Measurements from ENCODE around the gene IRF1. TPM values are rescaled to one million over a fixed set of nuclear protein-coding genes. Genes with fewer than 3 reads are reported as not detected.

The IRF1 gene
- total RNA-seq, 1 experiment from 2014 or later: 48.9 TPM

DNA sequence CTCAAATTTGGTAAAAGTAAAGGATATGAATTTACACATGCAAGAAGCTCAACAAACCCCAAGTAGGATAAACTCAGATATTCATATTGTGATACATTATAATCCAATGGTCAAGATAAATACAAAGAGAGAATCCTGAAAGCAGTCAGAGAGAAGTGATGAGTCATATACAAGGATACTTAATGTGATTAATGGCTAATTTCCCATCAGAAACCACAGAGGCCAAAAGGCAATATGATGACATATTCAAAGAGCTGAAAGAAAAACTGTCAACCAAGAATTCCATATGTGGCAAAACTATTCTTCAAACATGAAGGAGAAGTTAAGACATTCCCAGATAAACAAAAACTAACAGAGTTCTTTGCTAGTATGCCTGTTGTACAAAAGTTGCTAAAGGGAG lies 19.5 kb upstream of the IRF1 start:
- H3K36me3 ChIP-seq (ENCODE audit: control insufficient read depth, insufficient read depth, low read length): no peaks in the 10 kb centered on the region
- H3K27ac ChIP-seq (ENCODE audit: low read length): no peak overlapping the region
- ChIA-PET CTCF (interaction anchor here (1.1 kb wide), 1 partner anchor 272 kb away, joined by 4 read pairs; no protein-coding TSS in a partner anchor), POLR2A (no interaction called here)
- no peak for TF ChIP-seq TCF7L2 (IDR thresholded peaks at IDR 0.05; ENCODE audit: low read depth, low read length)
- intact Hi-C loops (cut with micrococcal nuclease; ENCODE audit: unreplicated experiment): no loop called here
- no peaks in the 10 kb centered on the region for H3K9me3 ChIP-seq (ENCODE audit: control insufficient read depth, insufficient read depth, low read depth, low read length)
- H3K4me1 ChIP-seq (ENCODE audit: control insufficient read depth, insufficient read depth, low read length): peaks cover 2% of the 10 kb centered on the region; the same call in 1 of the 2 replicates
- in situ Hi-C loops (cut with HindIII; ENCODE audit: low pct_unique_long_range_greater_than_20kb, low sequenced_read_pairs): no loop called here
- no TSS peak for BruUV-seq (replicated peaks)
- no peak for DNase-seq (ENCODE audit: low read depth, low spot score)
- H3K4me3 ChIP-seq (ENCODE audit: low read depth in 2 of 2, low read length in 2 of 2): no peak overlapping the region
- no peaks in the 10 kb centered on the region for H3K27me3 ChIP-seq (ENCODE audit: control insufficient read depth, insufficient read depth, low read length)
- no peak for ATAC-seq

DNA sequence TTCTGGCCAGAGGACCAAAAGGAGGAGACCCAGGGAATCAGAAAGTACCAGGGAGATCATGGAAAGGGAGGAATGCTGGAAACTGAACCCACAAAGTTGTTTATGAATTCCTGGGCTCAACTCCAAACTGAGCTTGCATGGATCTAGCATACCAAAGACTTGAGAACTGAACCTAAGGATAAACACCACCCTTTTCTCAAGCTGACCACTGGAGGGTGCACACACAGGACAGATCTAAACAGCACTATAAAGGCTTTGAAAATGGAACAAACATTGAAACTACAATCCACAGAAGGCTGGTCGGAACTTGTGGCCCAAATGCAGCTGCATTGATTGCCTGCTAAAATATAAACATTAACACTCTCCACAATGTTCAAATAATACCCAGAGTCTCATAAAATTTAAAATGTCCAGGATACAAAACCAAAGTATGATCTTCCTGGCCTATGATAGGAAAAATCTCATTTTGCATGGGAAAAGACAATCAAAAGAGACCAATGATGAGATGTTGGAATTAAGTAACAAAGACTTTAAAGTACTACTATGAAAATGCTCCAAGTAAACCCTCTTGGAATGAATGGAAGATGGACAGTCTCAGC lies 15.6 kb upstream of the IRF1 start:
- POLR2A ChIA-PET: no interaction called here
- TF ChIP-seq, protein P1, sequence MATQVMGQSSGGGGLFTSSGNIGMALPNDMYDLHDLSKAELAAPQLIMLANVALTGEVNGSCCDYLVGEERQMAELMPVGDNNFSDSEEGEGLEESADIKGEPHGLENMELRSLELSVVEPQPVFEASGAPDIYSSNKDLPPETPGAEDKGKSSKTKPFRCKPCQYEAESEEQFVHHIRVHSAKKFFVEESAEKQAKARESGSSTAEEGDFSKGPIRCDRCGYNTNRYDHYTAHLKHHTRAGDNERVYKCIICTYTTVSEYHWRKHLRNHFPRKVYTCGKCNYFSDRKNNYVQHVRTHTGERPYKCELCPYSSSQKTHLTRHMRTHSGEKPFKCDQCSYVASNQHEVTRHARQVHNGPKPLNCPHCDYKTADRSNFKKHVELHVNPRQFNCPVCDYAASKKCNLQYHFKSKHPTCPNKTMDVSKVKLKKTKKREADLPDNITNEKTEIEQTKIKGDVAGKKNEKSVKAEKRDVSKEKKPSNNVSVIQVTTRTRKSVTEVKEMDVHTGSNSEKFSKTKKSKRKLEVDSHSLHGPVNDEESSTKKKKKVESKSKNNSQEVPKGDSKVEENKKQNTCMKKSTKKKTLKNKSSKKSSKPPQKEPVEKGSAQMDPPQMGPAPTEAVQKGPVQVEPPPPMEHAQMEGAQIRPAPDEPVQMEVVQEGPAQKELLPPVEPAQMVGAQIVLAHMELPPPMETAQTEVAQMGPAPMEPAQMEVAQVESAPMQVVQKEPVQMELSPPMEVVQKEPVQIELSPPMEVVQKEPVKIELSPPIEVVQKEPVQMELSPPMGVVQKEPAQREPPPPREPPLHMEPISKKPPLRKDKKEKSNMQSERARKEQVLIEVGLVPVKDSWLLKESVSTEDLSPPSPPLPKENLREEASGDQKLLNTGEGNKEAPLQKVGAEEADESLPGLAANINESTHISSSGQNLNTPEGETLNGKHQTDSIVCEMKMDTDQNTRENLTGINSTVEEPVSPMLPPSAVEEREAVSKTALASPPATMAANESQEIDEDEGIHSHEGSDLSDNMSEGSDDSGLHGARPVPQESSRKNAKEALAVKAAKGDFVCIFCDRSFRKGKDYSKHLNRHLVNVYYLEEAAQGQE (IDR thresholded peaks at IDR 0.05; ENCODE audit: insufficient read depth in 1 of 2, low read depth in 2 of 2, low read length in 1 of 2): no peak
- no peak for TF ChIP-seq POLR2AphosphoS5 (IDR thresholded peaks at IDR 0.05; ENCODE audit: low read depth, low read length)
- TF ChIP-seq, protein P2, sequence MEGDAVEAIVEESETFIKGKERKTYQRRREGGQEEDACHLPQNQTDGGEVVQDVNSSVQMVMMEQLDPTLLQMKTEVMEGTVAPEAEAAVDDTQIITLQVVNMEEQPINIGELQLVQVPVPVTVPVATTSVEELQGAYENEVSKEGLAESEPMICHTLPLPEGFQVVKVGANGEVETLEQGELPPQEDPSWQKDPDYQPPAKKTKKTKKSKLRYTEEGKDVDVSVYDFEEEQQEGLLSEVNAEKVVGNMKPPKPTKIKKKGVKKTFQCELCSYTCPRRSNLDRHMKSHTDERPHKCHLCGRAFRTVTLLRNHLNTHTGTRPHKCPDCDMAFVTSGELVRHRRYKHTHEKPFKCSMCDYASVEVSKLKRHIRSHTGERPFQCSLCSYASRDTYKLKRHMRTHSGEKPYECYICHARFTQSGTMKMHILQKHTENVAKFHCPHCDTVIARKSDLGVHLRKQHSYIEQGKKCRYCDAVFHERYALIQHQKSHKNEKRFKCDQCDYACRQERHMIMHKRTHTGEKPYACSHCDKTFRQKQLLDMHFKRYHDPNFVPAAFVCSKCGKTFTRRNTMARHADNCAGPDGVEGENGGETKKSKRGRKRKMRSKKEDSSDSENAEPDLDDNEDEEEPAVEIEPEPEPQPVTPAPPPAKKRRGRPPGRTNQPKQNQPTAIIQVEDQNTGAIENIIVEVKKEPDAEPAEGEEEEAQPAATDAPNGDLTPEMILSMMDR (IDR thresholded peaks at IDR 0.05): peak; percentile 83
- intact Hi-C loops (cut with micrococcal nuclease; ENCODE audit: unreplicated experiment) (no loop called here), in situ Hi-C loops (cut with HindIII; ENCODE audit: low pct_unique_long_range_greater_than_20kb, low sequenced_read_pairs) (no loop called here)
- ATAC-seq: peak; percentile 90
- no TSS peak for BruUV-seq (replicated peaks)
- CTCF ChIA-PET: interaction anchor here (0.6 to 1.0 kb wide), 6 partner anchors 16 to 1439 kb away, joined by 3 to 8 read pairs (median 4); no protein-coding TSS in a partner anchor
- Histone ChIP-seq H3K4me1 (ENCODE audit: control insufficient read depth, insufficient read depth, low read length) (peaks cover 2% of the 10 kb centered on the region; the same call in 1 of the 2 replicates), H3K27me3 (ENCODE audit: control insufficient read depth, insufficient read depth, low read length) (no peaks in the 10 kb centered on the region), H3K27ac (ENCODE audit: low read length) (no peak overlapping the region), H3K4me3 (ENCODE audit: low read depth in 2 of 2, low read length in 2 of 2) (no peak overlapping the region), H3K9me3 (ENCODE audit: control insufficient read depth, insufficient read depth, low read depth, low read length) (no peaks in the 10 kb centered on the region), H3K36me3 (ENCODE audit: control insufficient read depth, insufficient read depth, low read length) (no peaks in the 10 kb centered on the region)
- no peak for DNase-seq (ENCODE audit: low read depth, low spot score)

DNA sequence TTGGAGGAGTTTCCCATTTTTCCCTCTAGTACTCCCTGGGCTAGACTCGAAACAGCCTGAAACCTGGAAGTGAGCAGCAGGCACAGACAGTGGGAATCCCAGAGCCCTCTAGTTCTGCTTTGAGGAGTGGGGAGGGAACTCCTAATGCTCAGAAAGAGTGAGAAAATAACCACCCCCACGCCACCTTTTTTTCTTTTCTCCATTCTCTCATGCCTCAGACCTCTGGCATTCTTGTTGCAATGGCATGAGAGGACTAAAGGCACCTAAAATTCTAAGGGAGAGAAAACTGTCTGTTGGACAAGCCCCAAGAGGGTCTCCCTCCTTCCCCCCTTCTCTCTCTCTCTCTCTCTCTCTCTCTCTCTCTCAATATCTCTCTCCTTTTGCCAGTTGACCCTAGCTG lies 15.1 kb upstream of the IRF1 start:
- no peak for ATAC-seq

More for the DNA sequence above, 15.1 kb upstream of the IRF1 start:
- TF ChIP-seq SIN3A (IDR thresholded peaks at IDR 0.05; ENCODE audit: borderline replicate concordance, insufficient read depth, low read depth, low read length) (no peak), TCF7L2 (IDR thresholded peaks at IDR 0.05; ENCODE audit: low read depth, low read length) (no peak), POLR2AphosphoS5 (IDR thresholded peaks at IDR 0.05; ENCODE audit: low read depth, low read length) (no peak)
- TF ChIP-seq, protein P2 (IDR thresholded peaks at IDR 0.05): no peak
- TF ChIP-seq, protein P1 (IDR thresholded peaks at IDR 0.05; ENCODE audit: insufficient read depth in 1 of 2, low read depth in 2 of 2, low read length in 1 of 2): no peak
- H3K27me3 ChIP-seq (ENCODE audit: control insufficient read depth, insufficient read depth, low read length): no peaks in the 10 kb centered on the region
- no peak overlapping the region for H3K27ac ChIP-seq (ENCODE audit: low read length)
- intact Hi-C loops (cut with micrococcal nuclease; ENCODE audit: unreplicated experiment): no loop called here
- H3K4me3 ChIP-seq (ENCODE audit: low read depth in 2 of 2, low read length in 2 of 2): no peak overlapping the region
- no peaks in the 10 kb centered on the region for H3K36me3 ChIP-seq (ENCODE audit: control insufficient read depth, insufficient read depth, low read length)
- H3K4me1 ChIP-seq (ENCODE audit: control insufficient read depth, insufficient read depth, low read length): peaks cover 2% of the 10 kb centered on the region; the same call in 1 of the 2 replicates
- POLR2A ChIA-PET: interaction anchor here (0.7 kb wide), 1 partner anchor 15 kb away, joined by 3 read pairs; the partner anchor contains the start of gene IRF1
- no peaks in the 10 kb centered on the region for H3K9me3 ChIP-seq (ENCODE audit: control insufficient read depth, insufficient read depth, low read depth, low read length)
- in situ Hi-C loops (cut with HindIII; ENCODE audit: low pct_unique_long_range_greater_than_20kb, low sequenced_read_pairs): no loop called here
- CTCF ChIA-PET: interaction anchor here (0.6 to 1.0 kb wide), 6 partner anchors 16 to 1439 kb away, joined by 3 to 8 read pairs (median 4); no protein-coding TSS in a partner anchor
- DNase-seq (ENCODE audit: low read depth, low spot score): no peak
- no TSS peak for BruUV-seq (replicated peaks)
